AG10803 (cell line): ENCODE measurements around the gene IFT27.

ENCODE experiments used
- DNase-seq: peaks from one replicate; pipeline ENCODE4 v3.0.0; 2010; ENCODE audit warnings: low read depth
- H3K4me3 ChIP-seq: 2 replicates; pipeline ENCODE4 v1.5.1; 2011; ENCODE audit warnings: mild to moderate bottlenecking, low read length, control low read depth
- TF ChIP-seq, protein P1 (sequence below): conservative IDR thresholded peaks from 2 replicates; pipeline ENCODE4 v1.5.1; 2011; ENCODE audit warnings: mild to moderate bottlenecking, low read length, control low read depth, inconsistent platforms

Gene IFT27

DNA sequence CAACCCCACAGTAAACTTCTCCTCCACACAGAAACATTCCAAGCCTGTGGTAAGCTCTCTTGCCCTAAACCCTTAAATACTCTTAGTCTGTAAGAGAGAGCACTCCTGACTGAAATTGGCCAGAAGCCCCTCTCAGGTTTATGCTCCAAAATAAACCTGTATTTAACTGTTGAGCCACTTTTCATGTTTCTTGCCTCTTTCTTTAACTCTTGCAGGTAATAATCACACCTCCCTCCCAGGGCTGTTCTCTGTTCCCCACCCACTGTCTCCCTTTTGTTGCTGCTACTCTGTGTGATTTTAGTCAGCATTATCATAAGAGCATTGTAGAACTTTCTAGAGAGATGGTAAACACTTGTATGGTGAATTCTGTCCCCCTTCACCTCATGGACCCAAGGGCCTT is 2.1 kb upstream of the IFT27 start:
- TF ChIP-seq, protein P1, sequence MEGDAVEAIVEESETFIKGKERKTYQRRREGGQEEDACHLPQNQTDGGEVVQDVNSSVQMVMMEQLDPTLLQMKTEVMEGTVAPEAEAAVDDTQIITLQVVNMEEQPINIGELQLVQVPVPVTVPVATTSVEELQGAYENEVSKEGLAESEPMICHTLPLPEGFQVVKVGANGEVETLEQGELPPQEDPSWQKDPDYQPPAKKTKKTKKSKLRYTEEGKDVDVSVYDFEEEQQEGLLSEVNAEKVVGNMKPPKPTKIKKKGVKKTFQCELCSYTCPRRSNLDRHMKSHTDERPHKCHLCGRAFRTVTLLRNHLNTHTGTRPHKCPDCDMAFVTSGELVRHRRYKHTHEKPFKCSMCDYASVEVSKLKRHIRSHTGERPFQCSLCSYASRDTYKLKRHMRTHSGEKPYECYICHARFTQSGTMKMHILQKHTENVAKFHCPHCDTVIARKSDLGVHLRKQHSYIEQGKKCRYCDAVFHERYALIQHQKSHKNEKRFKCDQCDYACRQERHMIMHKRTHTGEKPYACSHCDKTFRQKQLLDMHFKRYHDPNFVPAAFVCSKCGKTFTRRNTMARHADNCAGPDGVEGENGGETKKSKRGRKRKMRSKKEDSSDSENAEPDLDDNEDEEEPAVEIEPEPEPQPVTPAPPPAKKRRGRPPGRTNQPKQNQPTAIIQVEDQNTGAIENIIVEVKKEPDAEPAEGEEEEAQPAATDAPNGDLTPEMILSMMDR = no peak
- no peak overlapping the region for H3K4me3 ChIP-seq
- DNase-seq = no peak

DNA sequence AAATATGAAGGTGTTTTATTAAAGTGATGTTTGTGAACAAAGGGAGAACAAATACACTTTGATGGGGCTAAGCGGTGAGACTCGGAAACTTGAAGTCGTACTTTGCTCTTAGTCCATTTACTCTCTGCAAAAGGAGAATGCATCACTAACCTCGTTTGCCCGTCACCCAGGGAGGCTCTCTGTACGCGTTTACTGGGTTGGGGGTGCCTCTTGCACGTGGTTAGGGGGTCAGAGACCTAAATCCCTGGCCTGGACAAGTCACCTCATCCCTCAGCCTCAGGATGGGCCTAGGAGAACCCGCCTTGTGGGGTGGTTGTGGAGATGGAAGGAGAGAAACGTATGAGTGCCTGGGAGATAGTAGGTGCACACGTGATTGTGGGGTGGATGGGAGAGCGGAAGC is 803 bp upstream of the IFT27 start:
- TF ChIP-seq, protein P1 = no peak
- peak overlapping the region; percentile 45 for H3K4me3 ChIP-seq
- no peak for DNase-seq

DNA sequence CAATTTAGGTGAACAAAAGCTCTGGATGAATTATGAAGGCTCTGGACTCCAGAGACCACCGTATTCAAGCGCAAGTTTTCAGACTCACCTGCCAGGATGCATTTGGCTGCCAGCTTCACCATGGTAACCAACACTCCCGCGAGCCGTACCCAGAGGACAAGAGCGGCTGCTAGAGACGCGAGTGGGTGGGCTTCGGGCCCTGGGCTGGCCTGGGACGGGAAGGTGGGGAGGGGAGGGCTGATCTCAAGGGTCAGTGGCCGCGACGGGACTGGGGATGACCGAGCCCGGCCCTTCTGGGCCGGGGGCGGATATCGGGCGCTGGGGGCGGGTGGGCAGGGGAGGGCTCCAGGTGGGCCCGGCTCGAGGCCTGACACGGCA is 344 bp downstream of the IFT27 start:
- TF ChIP-seq, protein P1 = no peak
- DNase-seq = peak; percentile 5
- H3K4me3 ChIP-seq = peak overlapping the region; percentile 85

DNA sequence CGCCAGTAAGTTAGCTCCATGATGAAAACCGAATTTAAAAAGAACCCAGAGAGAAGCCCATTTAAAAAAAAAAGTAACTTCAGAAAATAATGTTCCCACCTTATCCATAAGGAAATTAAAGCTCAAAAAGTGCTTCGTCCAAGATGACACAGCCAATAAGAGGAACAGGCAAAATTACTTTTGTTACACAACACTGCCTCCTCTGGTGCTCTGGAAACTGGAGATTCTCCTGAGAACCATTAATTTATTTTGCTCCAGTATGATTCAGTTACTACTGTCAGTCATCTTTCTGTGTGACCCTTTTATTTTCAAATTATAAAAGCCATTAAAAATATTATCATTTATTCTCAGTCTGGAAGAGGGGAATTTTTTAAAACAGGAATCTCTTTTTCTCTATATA is 2.0 kb downstream of the IFT27 start:
- peak; percentile 54 for DNase-seq
- TF ChIP-seq, protein P1 = peak; percentile 57
- H3K4me3 ChIP-seq = no peak overlapping the region

DNA sequence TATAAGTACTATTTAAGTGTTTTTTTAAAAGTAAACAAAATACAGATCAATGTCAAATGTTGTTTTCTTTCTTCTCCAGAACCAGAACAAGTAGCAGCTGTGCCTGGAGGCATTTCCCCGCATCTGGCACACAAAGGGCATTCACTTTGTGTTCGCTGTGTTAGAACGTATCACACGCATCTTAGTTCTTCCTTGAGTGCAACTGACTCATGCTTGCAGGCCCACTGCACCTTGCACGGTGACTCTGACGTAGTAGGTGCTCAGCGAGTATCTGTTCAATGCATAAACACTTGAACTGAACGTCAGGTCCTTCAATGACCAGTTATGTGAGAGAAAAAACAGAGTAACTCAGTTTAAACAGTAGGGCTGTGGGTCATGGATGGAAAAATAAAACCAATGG is 3.5 kb downstream of the IFT27 start:
- H3K4me3 ChIP-seq = no peak overlapping the region
- no peak for DNase-seq
- TF ChIP-seq, protein P1 = no peak

DNA sequence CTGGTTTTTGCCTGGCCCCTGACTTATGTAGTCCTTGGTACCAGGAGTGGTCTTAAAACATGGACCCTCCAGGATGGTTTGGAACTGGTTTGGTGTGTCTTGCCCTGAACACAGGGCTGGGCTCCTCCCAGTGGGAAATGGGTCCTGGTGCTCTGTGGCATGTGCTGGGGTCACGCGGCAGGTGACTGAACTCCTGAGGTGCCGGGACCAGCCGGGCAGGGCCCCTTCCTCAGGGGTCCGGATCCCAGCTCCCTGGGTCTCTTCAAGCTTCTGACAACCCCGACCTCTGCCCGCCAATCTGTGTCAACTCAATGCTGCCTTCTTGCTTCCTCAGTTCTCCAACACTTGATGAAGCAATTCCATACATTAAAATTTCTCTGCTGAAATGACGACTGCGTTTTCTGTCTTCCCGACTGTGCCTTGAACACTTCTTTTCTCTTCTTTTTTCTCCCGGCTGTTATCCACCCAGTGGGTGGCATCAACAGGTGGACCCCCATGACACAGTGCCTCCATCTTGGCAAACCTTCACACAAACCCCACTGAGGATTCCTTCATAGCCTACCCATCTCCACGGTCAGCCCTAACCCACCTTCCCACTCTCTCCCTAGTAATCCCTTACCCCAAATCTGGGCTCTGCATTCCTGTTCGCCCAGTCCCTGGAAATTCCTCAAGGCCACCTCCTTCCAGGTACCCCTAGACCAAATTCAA is 4.4 kb downstream of the IFT27 start:
- no peak overlapping the region for H3K4me3 ChIP-seq
- DNase-seq = no peak
- TF ChIP-seq, protein P1 = no peak

DNA sequence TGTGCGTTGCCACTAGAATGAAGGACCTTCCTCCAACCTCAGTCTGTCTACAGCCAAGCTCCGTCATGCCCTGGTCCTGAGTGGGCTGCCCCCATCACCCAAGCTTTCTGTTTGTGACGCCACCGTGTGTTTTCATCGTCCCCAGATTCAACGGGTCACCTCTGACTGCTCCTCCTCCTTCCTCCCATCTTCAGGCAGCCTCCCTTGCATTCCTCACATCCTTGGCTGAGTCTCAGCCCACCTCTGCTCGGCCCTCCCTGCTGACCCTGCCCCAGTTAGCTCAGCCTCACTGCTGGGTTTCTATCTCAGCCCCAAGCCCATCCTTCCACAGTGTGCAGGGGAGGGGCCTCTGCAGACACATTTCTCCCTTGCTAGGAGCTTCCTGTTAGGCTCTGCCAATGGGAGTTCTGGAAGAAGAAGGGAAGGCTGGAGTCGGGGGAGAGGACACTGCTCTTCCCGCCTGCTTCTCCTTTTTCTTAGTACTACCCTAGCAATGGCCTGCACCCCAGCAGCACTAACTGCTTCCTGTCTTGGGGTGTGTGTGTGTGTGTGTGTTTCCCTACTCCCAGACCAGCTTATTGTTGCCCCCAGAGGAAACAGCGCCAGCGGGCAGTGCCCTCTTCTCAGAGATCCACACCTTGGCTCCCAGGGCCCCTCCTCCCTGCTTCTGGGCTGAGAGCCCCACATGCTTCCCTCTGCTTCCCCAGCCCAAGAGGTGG is 5.2 kb downstream of the IFT27 start:
- H3K4me3 ChIP-seq = no peak overlapping the region
- TF ChIP-seq, protein P1 = no peak
- DNase-seq = no peak
